Measurements from ENCODE around the gene ACOT12.
"Not testable (repeated sequence)": the region's sequence is repeated elsewhere in the genome, so short reads cannot be mapped to it uniquely, and the experiment has no call there.

Gene ACOT12

DNA sequence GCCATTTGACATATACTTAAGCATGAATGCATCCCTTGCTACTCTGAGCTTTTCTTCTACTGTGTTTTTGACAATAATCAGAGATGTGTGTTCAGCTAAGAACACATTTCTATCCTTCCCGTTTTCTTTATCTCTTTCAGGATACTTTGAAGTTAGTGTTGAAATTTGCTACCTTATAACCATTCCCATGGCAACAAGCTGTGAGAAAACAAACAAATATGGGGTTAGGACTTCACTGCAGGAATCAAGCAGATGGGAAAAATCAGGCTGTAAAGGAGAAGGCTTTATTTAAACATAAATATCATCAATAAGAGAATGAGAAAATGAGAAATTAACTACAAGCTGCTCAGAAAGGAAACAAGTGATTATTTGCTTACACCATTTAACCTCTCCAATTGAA is 57.4 kb downstream of the ACOT12 start:
- no peak for DNase-seq

DNA sequence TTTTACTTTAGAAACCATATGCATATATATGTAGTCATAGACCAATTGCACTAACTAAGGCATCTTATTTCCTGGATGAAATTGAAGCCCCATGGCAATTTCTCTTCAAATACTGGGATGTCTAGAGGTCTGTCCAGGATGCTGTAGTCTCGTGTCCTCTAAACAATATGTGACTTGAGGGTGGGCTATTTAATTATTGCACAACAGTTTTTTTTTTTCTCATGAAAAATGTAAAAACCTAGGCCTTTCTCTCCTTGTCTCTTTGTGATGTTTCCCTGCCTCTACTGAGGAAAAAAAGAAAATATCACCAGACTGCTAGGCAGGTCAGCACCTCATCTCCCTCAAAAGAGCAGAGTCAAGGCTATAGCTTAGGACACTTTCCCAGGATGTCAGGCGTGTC is 58.0 kb downstream of the ACOT12 start:
- DNase-seq: no peak

DNA sequence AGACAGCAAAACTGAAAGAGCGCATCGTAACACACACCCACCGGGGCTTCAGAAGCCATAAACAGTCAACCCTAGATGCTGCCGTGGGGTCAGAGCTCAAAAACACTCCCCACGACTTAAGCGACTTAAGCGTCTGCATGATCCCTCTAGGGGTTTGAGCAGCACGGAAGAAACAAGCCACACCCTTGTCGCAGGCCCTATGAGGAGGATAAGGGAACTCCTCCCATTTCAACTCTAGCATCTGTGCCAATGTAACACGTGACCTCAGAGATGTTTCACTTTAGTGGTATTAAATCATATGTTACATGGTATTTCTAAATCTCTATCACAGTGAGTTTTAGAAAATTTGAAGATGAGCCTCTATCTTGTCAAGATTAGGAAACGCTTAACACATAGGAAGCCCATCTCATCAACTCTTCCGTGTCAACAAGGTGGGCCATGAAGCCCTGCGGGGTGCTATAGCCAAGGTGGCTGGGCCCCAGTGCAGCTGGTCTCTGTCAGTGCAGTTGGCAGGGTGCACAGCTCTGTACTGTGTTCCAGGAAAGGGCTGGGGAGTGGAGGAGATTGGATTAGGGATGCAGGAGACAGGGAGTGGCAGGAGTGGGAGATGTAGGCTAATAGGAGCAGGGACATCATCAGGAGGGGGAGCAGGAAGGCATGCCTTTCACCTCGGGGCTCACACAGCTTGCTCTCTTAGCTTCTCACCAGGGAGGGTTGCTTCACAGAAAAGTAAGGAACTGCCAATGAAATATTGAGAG is 59.5 kb downstream of the ACOT12 start:
- DNase-seq: no peak

DNA sequence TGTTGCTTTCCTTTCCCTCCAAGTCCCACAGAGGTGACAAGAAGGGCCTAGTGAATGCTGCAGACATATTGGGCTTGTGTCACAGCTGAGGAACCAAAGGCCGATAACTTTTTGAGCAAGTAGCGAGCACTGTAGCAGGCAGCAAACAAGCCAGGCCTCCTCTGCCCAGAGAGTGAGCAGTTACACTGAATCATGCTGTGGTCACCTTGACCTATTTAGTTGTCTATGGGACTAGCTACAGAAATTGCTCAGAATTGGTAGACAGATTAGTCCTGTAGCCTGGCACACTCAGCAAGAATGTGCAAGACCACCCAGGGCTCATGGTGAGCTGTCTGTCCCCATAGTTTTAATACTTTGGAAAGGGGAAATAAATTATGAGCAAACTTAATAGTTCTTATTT is 67.4 kb downstream of the ACOT12 start:
- no peak for DNase-seq

DNA sequence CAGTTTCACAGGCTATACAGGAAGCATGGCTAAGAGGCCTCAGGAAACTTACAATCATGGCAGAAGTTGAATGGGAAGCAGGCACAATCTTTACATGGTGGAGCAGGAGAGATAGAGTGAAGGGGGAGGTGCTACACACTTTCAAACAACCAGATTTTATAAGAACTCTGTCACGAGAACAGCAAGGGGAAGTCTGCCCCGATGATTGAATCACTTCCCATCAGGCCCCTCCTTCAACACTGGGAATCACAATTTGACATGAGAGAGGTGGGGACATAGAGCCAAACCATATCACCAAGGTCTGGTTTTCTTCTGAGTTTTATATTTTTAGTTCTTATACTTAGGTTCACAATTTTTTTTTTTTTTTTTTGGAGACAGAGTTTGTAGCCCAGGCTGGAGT is 76.4 kb downstream of the ACOT12 start:
- DNase-seq: no peak

DNA sequence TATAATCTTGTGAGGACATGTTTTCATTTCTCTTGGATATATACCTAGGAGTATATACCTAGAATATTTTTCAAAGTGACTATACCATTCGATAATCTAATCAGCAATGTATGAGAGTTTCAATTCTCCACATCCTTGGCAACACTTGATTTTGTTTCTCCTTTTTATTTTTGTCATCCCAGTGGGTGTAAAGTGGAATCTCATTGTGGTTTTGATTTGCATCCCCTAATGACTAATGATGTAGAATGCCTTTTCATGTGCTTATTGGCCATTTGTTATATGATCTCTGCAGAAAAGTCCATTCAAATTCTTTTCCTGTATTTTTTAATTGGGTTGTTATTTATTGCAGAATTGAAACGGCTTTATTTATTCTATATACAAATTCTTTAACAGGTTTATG is 77.4 kb downstream of the ACOT12 start:
- no peak for DNase-seq

DNA sequence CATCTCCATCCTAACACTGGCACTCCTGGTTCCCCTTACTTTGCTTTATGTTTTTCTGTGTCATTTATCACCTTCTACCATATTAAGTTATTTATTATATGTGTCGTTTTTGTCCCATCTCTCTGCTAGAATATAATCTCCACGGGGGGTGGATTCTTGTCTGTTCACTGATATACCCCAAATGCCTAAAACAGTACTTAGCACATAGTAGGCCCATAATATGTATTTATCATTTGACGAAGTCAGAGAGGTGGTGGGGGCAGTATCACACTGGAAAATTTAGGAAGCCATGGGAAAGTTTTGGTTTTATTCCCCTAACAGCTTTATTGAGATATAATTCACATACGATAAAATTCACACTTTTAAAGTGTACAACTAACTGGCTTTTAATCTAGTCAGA is 78.1 kb downstream of the ACOT12 start:
- DNase-seq: no peak

DNA sequence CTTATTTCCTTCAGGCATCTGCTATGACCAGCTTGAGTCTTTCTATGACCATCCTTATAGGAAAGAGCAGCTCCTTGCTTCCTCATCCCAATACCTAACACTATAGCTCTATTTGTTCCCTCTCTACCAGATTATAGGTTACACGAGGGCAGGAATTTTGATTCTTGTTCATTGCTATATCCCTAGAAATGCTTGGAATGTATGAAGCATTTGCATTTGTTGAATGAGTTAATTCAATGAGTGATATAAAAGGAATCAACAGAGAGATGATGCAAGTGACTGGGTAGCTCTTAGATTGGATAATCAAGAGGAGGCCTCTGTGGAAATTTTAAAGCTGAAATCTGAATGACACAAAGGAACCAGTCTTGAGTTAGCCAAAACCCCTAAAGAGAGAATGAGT is 78.6 kb downstream of the ACOT12 start:
- peak; percentile 83 for DNase-seq

DNA sequence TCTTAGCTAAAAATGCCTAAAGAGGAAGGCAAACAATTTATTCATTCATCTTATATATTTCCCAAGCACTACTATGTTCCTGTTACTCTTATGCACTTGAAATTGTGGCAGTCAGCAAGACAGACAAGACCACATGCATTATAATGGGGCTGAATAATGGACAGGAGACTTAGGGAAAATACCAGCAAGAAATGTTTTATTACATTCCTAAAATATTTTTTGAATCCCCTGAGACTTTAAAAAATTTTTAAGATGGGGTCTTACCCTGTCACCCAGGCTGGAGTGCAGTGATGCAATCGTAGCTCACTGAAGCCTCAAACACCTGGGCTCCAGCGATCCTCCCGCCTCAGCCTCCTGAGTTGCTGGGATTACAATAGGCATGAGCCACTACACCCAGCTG is 79.4 kb downstream of the ACOT12 start:
- DNase-seq: peak; percentile 44

DNA sequence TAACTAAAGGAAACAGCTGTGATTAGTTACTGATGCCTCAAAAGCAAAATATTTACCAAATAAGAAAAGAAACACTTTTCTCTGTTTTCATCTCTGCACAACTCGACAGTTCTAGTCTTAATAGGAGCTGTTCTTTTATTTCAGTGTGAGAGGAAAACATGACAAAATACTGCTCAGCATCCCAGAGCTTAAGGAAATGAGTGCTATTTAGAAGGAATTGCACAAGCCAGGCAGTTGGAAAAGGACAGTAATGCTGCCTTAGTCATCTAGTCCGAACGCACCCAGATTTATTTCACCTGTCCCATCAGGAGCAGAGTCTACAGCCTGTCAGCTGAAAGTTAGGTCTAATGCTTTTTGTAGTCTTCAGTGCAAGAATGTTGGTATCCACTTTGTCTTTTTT is 80.2 kb downstream of the ACOT12 start:
- DNase-seq: no peak

DNA sequence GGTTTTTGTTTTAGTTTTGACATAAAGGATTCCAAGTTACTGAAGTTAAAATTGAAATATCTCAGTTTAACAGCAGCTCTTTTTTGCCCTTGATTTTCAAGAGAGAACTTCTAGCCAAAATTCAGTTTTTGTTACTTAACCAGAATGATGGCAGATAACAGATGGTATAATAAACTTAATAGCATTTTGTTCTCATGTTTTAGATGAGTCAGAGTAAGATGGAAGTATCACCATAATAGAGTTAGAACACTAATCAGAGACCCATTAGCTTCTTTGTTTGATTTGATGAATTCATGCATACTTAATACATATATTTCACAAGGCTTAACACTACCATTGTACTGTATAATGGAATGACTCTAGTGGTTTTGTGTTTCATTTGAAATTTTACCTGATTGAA is 80.7 kb downstream of the ACOT12 start:
- DNase-seq: no peak

DNA sequence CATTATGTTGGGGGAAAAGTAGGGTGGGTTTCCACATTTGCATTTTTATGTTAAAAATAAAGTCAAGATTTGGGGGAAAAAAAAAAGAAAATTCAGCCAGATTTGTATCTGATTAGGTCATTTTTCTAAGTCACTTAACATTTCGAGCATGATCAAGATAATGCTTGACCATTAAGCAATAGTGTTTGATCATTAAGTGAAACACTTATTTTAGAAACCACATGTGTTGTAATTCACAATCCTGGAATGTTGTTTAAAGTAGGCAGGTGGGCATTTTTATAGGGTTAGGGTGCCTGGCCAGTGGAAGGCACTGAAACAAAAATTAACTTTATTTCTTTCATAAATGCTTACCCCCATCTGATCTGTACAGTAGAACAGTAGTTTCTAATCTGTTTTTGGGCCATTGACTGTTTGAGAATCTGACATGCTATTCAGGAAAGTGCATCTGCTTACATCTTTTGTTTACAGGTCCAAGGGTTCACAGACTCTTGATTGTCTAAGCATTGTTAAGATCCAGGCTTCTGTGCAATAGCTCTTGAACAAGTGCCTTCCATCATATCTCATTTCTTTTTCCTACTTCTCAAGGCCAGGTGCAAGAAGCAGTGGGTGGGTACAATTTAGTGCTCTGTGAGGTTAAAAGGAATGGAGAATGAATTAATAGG is 83.4 kb downstream of the ACOT12 start:
- DNase-seq: no peak

DNA sequence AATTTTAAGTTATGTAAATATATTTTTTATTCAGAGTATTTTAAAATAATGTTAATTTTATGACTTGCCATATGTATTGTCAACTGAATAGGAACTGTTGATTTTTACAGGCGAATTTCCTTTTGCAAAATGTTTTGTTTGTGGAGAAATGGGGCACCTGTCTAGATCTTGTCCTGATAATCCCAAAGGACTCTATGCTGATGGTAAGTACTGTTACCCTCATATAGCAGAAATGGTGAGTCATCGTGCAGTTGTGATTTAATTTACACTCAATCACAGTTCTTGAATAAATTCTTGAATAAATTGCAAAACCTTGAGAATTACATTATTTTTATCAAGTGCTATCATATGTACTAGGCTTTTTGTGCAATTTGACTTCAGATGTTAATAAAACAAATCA is 85.1 kb downstream of the ACOT12 start:
- DNase-seq: no peak

DNA sequence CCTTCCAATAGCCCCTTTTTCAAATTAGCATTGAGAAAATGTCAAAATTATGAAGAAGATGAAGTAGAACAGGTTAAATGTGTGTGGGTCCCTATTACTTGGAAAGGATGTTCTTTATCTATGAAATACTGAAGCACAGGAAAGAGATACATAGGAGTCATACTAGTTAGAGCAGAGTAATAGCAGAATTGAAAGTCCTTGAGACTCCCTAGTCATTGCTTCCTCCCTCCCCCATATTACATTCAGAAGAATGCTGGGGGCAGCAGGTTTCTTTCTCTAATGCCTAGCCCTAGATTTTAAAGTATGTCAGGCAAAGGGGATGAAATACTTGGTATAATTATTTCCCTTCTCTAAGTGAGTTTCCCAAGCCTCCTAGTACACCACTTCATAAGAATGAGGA is 88.1 kb downstream of the ACOT12 start:
- no peak for DNase-seq

DNA sequence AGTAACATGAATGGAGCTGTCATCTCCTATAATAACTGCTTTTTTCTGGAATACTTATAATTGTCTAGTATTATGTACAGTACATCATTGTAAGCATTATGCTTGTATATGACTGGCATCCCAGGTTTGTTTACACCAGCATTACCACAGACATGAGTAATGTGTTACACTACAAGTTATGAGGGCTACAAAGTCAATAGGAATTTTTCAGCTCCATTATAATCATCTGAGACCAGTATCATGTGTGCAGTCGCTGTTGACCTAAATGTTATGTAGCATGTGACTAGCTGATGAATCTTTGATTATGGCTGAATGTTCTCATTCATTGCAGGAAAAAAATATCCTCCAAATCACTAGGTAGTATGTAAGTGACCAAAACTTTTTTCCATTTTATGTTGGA is 90.4 kb downstream of the ACOT12 start:
- DNase-seq: peak; percentile 55

DNA sequence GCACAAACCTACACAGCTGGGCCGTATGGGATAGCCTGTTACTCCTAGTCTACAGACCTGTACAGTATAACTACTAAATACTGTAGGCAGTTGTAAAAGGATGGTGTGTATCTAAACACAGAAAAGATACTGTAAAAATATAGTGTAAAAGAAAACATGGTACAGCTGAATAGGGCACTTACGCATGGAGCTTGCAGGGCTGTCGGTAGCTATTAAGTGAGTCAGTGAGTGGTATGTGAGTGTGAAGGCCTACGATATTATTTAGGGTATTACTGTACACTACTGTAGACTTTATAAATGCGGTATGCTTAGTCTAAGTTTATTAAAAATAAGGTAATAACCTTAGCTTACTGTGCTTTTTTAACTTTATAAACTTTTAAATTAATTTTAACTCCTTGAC is 91.3 kb downstream of the ACOT12 start:
- peak; percentile 11 for DNase-seq

DNA sequence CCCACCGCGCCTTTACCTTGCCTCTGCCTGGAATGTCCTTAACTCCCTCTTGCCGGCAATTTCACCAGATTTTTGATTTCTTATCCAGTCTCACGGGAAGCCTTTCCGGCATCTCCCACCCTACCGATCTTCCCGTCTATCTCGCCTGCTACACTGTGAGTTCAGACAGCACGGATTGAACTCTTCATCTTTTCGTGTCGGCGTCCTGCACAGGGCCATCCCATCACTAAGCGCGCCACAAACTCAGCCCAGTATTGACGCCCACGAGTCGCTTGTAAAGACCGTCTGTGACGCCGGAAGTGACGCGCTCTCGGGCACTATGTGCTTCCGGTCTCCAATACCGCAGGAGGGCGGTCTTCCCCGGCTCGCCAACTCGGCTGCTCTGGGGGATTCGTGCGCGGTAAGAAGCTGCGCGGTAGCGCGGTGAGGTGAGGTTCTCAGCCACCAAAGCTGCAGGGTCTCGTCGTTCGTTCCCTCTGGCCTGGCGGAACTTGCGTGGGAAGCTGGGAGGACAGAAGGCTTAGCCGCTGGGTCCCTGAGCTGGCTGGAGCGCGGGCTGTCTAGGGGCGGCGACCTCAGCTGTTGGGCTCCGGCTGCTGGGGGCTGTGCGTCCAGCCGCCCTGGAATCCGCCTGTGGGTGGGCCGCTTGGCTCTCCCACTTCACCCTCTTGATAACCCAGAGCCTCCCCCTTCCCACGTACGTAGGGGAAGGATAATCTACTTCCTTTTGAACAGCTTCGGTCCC is 92.5 kb downstream of the ACOT12 start, which contains the start of gene ZCCHC9:
Gene ZCCHC9 (plus strand): TSS at position 317 of the 745 bp plus-strand sequence. CDS start 3,171 bp downstream, outside the sequence.
- peak; percentile 96 for DNase-seq

DNA sequence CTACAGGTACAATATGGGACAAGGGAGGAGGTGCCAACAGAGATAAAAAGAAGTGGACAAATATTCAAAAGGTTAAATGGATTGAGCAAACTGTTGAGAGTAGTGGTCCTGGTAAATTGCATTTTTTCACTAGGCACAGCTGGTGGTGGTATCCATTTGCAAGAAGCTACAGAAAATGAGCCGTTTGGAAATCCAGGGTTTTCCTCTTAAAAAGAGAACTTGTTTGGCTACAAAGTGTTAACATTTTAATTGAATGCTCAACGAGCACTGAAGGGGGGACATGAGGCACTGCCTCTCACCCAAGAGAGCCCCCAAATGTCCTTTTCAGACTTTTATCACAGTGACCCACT is 93.0 kb downstream of the ACOT12 start:
- DNase-seq: no peak

DNA sequence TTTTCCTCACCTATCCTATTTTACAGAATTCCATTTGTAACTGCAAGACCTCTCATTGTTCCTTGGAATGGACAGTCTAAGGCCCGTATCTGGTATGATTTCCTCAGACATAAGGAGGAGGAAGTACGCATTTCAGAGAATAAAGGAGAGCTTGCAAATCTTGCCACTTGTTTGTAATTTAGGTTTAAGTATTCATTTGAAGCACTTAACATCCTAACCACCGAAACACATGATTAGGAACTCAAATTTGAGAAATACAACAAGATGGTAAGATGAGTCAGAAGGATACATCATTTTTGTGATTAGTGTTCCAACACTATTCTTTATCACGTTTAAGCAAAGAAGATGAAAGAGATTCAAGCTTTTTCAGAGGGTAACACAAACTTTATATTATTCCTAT is 96.4 kb downstream of the ACOT12 start:
- DNase-seq: no peak

DNA sequence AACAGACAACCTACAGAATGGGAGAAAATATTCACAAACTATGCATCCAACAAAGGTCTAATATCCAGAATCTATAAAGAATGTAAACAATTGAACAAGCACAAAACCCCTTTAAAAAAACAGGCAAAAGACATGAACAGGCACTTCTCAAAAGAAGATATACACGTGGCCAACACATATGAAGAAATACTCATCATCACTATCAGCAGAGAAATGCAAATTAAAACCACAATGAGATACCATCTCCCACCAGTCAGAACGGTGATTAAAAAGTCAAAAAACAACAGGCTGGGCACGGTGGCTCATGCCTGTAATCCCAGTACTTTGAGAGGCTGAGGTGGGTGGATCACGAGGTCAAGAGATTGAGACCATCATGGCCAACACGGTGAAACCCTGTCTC is 99.9 kb downstream of the ACOT12 start:
- not testable (repeated sequence) for DNase-seq

DNA sequence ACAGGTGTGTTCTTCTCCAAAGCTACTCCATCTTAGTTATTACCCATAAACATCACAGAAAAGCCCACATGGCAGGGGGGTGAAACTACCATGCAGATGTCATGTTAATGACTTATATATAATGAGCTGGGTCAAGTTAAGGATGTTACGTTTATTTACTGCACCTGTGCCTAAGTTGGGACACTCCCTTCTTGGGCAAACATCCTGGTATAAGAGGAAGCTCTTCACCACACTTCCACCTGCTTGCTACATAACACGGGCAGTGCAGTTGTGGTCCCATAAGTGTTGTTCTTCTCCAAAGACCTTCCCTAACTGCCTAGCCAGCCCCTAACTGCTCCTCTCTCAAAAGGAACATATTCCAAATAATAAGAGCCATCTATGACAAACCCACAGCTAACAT is 101.8 kb downstream of the ACOT12 start:
- DNase-seq: no peak

DNA sequence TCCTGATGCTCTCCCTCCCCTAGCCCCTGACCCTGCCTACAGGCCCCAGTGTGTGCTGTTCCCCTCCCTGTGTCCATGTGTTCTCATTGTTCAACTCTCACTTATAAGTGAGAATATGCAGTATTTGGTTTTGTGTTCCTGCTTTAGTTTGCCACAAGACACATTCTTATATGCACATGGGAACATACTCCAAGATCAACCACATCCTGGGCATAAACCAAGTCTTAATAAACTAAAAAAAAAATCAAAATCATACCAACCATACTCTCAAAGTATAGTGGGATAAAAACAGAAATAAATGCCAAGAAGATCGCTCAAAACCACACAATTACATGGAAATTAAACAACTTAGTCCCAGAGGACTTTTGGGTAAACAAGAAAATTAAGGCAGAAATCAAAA is 103.8 kb downstream of the ACOT12 start:
- no peak for DNase-seq

DNA sequence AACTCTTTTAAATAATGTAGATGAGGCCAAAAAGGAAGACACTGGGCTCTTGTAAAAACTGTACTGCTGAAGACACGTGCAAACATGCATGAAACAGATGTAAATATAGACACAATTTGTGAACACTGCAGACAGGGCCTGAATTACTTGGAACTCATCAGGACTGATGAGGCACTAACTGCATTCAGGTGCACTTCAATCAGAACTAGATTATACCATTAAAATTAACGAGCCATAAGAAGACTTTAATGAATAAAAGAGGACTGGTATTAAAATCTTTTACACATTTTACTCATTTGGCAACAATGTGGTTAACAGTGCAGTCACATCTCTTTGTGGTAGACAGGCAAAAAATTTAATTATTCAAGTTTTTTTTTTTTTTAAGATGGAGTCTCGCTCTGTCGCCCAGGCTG is 105.9 kb downstream of the ACOT12 start:
- no peak for DNase-seq
